Measurements from ENCODE around the gene RALGDS.

RALGDS gene

DNA sequence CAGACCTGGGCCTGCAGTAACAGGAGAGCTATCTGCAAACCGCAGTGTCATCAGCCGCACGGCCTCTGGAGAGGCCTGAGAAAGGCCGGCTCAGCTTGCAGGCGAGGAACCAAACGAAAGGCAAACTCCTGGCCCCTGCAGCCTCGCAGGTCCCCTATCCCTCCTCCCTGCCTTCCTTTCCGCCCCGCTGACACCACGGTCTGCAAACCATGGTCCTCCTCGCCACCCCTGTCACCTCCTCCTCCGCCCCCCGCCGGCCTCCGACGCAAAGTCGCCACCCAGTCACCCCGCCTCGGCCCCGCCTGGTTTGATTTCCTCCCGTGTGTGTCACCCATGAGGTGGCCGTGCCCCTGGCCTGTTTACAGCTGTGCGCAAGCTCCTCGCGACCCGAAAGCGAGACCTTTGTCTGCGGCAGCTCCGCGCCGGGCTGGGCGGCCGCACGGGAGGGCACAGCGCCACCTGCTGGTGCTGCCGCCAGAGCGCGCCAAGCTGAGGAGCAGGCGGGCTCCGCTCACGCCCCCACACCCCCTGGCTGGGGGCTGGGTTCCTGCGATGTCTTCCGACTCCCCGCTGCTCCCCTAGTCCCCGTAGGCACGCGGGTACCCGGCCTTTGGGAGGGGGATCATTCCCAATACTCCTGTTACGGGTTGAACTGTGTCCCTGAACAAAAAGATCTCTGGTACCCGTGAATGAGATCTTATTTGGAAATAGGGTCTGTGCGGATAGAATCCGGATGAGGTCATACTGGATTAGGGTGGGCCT is 23.3 kb upstream of the RALGDS start:
- Histone ChIP-seq H3K27ac (ENCODE audit: low read depth, low read length) (peak overlapping the region; percentile 68), H3K4me3 (ENCODE audit: low read depth in 1 of 2, low read length in 2 of 2) (peak overlapping the region; percentile 55 to 62), H3K36me3 (ENCODE audit: control insufficient read depth in 1 of 2, insufficient read depth in 2 of 2, low read length in 2 of 2) (no peaks in the 10 kb centered on the region), H3K27me3 (ENCODE audit: control insufficient read depth in 1 of 2, insufficient read depth in 2 of 2, low read length in 2 of 2) (no peaks in the 10 kb centered on the region), H3K4me1 (ENCODE audit: control insufficient read depth in 1 of 2, insufficient read depth in 2 of 2, low read length in 2 of 2) (peaks cover 75 to 79% of the 10 kb centered on the region in 2 donors), H3K9me3 (ENCODE audit: control insufficient read depth in 1 of 2, low read length in 2 of 2) (no peaks in the 10 kb centered on the region), H3K9ac (ENCODE audit: low read depth in 1 of 2, low read length in 2 of 2) (peak overlapping the region; percentile 51 to 70)

DNA sequence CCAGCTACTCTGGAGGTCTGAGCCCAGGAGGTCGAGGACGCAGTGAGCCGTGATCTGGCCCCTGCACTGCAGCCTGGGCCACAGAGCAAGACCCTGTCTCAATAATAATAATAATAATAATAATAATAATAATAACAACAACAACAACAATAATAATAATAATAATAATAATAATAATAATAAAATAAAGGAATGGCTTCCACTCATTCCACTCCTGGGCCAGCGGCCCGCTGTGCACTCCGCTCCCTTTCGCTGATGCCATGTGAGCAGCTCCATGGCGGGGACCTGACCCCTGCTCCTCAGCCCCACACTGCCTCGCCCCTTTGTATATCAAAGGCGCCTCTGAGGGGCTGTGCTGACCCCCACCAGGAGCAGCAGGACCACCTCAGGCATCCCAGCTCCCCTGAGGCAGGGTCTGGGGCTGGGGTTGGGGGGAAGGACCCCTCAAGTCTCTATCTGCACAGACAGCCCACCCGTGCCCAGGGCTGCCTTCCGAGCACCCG is 22.6 kb upstream of the RALGDS start:
- Histone ChIP-seq H3K27ac (ENCODE audit: low read depth, low read length) (peak overlapping the region; percentile 68), H3K4me1 (ENCODE audit: control insufficient read depth in 1 of 2, insufficient read depth in 2 of 2, low read length in 2 of 2) (peaks cover 81 to 84% of the 10 kb centered on the region in 2 donors), H3K9ac (ENCODE audit: low read depth in 1 of 2, low read length in 2 of 2) (peak overlapping the region; percentile 51 to 70), H3K36me3 (ENCODE audit: control insufficient read depth in 1 of 2, insufficient read depth in 2 of 2, low read length in 2 of 2) (peaks cover 0 to 2% of the 10 kb centered on the region in 2 donors), H3K4me3 (ENCODE audit: low read depth in 1 of 2, low read length in 2 of 2) (peak overlapping the region; percentile 55 to 62), H3K27me3 (ENCODE audit: control insufficient read depth in 1 of 2, insufficient read depth in 2 of 2, low read length in 2 of 2) (no peaks in the 10 kb centered on the region), H3K9me3 (ENCODE audit: control insufficient read depth in 1 of 2, low read length in 2 of 2) (no peaks in the 10 kb centered on the region)

DNA sequence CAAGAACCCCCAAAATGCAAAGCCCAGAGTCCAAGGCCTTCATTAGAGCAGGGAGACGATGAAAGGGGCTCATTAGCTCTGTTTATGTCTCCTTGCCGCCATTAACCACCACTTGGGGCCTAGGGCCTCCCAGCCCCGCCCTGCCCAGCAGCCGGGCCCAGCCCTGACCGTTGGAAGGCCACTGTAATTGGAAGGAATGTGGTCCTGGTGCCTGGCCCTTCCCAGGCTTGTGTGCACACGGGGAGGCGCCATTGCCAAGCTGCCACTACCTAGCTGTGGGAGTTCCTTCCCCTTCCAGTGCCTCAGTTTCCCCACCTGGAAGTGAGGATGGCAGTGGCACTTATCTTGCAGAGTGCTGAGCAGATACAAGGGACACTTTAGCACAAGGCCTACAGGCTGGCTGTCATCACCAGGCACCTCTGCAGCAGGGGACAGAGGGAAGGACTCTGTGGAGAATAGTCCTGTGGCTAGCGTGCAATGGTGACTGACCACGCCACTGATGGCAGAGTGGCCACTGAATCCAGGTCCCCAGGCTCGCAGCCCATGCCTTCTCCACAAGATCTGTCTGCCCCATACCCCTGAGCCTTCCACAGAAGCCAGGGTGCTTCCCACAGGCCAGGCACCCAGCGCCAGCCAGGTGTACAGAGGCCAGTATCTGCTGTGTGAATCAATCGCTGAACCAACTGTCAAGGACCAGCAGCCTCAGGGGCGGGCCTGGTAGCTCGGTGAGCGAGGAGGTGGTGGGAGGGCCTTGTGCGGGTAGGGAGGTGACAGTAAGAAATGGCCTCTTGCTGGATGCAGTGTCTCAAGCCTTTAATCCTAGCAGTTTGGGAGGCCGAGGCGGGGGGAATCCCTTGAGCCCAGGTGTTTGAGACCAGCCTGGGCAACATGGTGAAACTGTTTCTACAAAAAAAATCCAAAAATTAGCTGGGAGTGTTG is 21.9 kb upstream of the RALGDS start:
- Histone ChIP-seq H3K9me3 (ENCODE audit: control insufficient read depth in 1 of 2, low read length in 2 of 2) (no peaks in the 10 kb centered on the region), H3K27me3 (ENCODE audit: control insufficient read depth in 1 of 2, insufficient read depth in 2 of 2, low read length in 2 of 2) (no peaks in the 10 kb centered on the region), H3K9ac (ENCODE audit: low read depth in 1 of 2, low read length in 2 of 2) (peak overlapping the region; percentile 44 to 48), H3K4me3 (ENCODE audit: low read depth in 1 of 2, low read length in 2 of 2) (no peak overlapping the region), H3K4me1 (ENCODE audit: control insufficient read depth in 1 of 2, insufficient read depth in 2 of 2, low read length in 2 of 2) (peaks cover 81 to 84% of the 10 kb centered on the region in 2 donors), H3K27ac (ENCODE audit: low read depth, low read length) (no peak overlapping the region), H3K36me3 (ENCODE audit: control insufficient read depth in 1 of 2, insufficient read depth in 2 of 2, low read length in 2 of 2) (peaks cover 0 to 2% of the 10 kb centered on the region in 2 donors)

DNA sequence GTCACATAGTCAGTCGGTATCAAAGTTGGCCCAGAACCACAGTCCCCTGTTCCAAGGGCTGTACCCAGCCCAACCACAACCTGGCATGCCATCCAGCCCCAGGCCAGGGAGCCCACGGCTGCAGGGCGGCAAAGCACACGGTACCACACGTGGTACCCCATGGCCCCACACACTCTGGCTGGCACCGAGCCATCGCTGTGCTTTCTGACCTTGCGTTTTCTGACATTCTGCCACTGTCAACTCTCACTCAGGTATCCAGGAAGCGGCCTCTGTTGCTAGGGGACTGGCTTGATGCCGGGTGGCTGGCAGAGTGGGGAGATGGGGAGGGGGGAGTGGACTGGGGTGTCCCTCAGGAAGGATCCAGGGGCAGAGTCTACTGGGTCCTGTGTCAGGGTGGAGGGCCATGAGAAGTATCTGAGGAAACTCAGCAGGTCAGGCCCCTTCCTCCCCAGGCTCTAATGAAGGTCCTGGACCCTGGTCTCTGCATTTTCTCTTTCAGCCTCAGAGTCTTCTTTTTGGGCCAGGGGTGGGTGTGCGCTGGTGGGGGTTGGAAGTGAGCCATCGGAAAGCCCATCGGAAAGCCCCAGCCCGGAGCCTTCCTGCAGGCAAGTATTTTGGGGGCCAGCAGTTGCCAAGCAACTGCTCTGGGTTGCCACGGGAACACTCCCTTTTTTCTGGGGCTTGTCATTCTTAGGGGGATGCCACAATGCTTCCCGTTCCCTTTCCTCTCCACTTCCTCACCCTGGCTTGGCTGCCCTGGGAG is 21.0 kb upstream of the RALGDS start:
- no peak overlapping the region for H3K27ac ChIP-seq (ENCODE audit: low read depth, low read length)
- peak overlapping the region; percentile 47 to 60 for H3K9ac ChIP-seq (ENCODE audit: low read depth in 1 of 2, low read length in 2 of 2)
- H3K4me1 ChIP-seq (ENCODE audit: control insufficient read depth in 1 of 2, insufficient read depth in 2 of 2, low read length in 2 of 2): peaks cover 83 to 84% of the 10 kb centered on the region in 2 donors

DNA sequence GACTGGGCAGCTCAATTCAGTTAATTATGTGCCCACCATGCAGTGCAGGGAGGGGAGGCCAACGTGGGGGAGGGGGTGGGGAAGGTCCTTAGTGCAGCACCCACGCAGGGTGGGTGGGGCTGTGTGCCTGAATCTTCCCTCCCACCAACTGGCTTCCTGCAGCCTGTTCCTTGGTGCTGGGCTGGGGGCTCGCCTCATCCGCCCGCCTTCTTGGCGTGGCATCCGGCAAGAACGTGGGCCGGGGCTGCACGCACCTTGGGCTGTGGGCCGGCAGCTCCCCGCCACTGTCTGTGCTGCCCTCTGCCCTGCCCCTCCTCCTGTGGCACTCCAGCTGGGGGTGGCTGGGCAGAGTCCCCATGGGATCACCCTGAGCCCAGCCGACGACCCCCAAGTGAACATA is 19.6 kb upstream of the RALGDS start:
- Histone ChIP-seq H3K9me3 (ENCODE audit: control insufficient read depth in 1 of 2, low read length in 2 of 2) (no peaks in the 10 kb centered on the region), H3K27me3 (ENCODE audit: control insufficient read depth in 1 of 2, insufficient read depth in 2 of 2, low read length in 2 of 2) (no peaks in the 10 kb centered on the region), H3K4me3 (ENCODE audit: low read depth in 1 of 2, low read length in 2 of 2) (peak overlapping the region in 1 of 2 donors; percentile 32), H3K27ac (ENCODE audit: low read depth, low read length) (no peak overlapping the region), H3K4me1 (ENCODE audit: control insufficient read depth in 1 of 2, insufficient read depth in 2 of 2, low read length in 2 of 2) (peaks cover 85 to 92% of the 10 kb centered on the region in 2 donors), H3K9ac (ENCODE audit: low read depth in 1 of 2, low read length in 2 of 2) (peak overlapping the region; percentile 24 to 38), H3K36me3 (ENCODE audit: control insufficient read depth in 1 of 2, insufficient read depth in 2 of 2, low read length in 2 of 2) (peaks cover 0 to 2% of the 10 kb centered on the region in 2 donors)

More for the DNA sequence above, 21.0 kb upstream of the RALGDS start:
- Histone ChIP-seq H3K4me3 (ENCODE audit: low read depth in 1 of 2, low read length in 2 of 2) (no peak overlapping the region), H3K27me3 (ENCODE audit: control insufficient read depth in 1 of 2, insufficient read depth in 2 of 2, low read length in 2 of 2) (no peaks in the 10 kb centered on the region), H3K36me3 (ENCODE audit: control insufficient read depth in 1 of 2, insufficient read depth in 2 of 2, low read length in 2 of 2) (peaks cover 0 to 2% of the 10 kb centered on the region in 2 donors), H3K9me3 (ENCODE audit: control insufficient read depth in 1 of 2, low read length in 2 of 2) (no peaks in the 10 kb centered on the region)

DNA sequence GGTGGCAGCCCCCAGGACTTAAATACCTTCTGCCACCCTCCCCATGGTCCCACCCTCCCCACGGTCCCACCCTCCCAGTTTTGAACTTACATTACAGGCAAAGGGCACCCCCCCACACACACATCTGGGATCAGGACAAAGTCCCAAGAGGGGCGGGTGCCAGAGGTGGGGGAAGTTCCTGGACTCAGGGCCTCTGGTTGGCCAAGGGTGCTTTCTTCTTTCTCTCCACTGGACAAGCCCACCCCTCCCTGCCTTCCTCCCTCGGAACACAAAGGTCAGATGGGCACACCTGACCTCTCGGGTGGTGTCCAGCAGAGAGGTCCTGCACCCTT is 19.1 kb upstream of the RALGDS start:
- H3K4me1 ChIP-seq (ENCODE audit: control insufficient read depth in 1 of 2, insufficient read depth in 2 of 2, low read length in 2 of 2): peaks cover 85 to 93% of the 10 kb centered on the region in 2 donors
- no peaks in the 10 kb centered on the region for H3K27me3 ChIP-seq (ENCODE audit: control insufficient read depth in 1 of 2, insufficient read depth in 2 of 2, low read length in 2 of 2)
- H3K27ac ChIP-seq (ENCODE audit: low read depth, low read length): no peak overlapping the region
- peak overlapping the region; percentile 24 to 48 for H3K9ac ChIP-seq (ENCODE audit: low read depth in 1 of 2, low read length in 2 of 2)
- H3K9me3 ChIP-seq (ENCODE audit: control insufficient read depth in 1 of 2, low read length in 2 of 2): no peaks in the 10 kb centered on the region
- H3K36me3 ChIP-seq (ENCODE audit: control insufficient read depth in 1 of 2, insufficient read depth in 2 of 2, low read length in 2 of 2): peaks cover 0 to 2% of the 10 kb centered on the region in 2 donors
- H3K4me3 ChIP-seq (ENCODE audit: low read depth in 1 of 2, low read length in 2 of 2): no peak overlapping the region

DNA sequence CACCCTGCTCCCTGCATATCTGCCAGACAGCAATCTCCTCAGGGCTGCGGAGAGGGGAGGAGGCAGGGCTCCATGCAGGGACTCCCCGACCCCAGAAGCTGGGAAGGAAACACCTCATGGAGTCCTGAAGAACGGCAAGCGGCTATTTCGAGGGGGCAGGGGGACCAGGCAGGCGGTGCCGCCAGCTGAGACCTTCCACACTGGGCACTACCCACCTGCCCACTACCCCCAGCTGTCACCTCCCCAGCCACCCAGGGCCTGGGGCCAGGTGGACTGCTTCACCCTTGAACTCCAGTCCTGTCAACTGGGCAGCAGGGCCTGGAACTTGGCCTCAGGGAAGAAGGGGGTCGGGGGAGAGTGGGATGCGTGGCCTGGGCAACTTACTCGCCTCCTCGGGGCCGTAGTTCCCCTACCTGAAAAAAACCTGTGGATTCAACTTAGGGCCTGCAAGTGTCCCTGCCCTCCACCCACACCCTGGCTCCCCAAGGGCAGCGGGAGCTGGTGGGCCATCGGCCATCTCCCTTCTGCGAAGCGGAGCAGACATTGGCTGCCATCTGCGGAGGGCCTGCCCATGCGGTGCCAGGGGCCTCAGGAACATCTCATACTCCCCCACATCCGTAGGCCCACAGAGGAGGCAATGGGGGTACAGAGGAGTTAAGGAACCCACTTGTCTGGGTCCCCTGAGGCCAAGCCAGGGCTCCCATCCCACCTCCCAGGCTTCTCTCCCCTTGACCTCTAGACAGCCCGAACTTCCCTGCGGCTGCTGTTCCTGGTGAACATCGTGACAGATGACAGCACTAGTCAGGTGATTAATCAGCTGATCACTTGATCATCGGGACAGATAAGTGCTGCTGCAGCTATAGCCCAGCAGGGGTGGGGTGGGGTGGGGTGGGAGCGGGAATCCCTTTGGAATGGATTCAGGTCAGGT is 18.5 kb upstream of the RALGDS start:
- peak overlapping the region; percentile 54 for H3K9ac ChIP-seq (ENCODE audit: low read depth in 1 of 2, low read length in 2 of 2)
- no peak overlapping the region for H3K4me3 ChIP-seq (ENCODE audit: low read depth in 1 of 2, low read length in 2 of 2)

DNA sequence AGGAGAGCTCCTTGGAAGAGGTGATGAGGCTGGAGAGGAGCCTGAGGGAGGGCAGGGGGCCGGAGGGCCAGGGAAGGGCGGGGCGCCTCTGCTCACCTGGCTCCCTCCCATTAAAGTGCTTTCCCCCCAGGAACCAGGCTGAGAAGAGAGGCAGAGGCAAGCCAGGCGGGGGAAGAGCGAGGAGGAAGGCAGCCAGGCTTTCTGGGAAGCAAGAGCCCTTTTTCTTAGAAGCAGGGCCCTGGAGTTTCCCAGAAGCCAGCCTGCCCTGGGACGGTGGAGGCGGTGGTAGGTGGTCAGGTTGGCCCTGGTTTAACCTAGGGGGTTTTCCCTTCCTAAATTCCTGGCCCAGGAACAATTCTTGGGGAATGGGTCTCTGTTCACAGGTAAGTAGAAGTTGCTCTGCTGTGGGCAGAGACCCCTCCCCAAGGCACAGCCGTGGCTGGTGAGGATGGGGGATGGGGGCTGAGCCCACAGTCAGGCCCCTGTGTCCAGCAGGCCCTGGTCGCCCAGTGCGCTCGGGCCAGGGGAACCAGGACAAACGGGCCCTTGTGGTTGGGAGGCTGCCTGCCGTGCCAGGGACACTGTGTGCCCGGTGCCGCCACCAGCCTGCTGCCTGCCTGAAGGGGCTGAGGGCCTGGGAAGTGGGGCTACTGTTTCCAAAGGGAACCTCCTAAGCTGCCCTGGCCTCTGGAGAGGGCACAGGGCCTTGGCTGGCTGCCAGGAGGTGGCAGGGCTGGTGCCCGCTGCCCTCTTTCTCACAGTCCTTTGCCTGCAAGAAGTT is 16.6 kb upstream of the RALGDS start:
- Histone ChIP-seq H3K36me3 (ENCODE audit: control insufficient read depth in 1 of 2, insufficient read depth in 2 of 2, low read length in 2 of 2) (peaks cover 0 to 2% of the 10 kb centered on the region in 2 donors), H3K9ac (ENCODE audit: low read depth in 1 of 2, low read length in 2 of 2) (peak overlapping the region in 1 of 2 donors; percentile 52), H3K27me3 (ENCODE audit: control insufficient read depth in 1 of 2, insufficient read depth in 2 of 2, low read length in 2 of 2) (no peaks in the 10 kb centered on the region), H3K4me1 (ENCODE audit: control insufficient read depth in 1 of 2, insufficient read depth in 2 of 2, low read length in 2 of 2) (peaks cover 88 to 95% of the 10 kb centered on the region in 2 donors), H3K9me3 (ENCODE audit: control insufficient read depth in 1 of 2, low read length in 2 of 2) (no peaks in the 10 kb centered on the region), H3K27ac (ENCODE audit: low read depth, low read length) (peak overlapping the region; percentile 28), H3K4me3 (ENCODE audit: low read depth in 1 of 2, low read length in 2 of 2) (no peak overlapping the region)

More for the DNA sequence above, 18.5 kb upstream of the RALGDS start:
- peaks cover 85 to 93% of the 10 kb centered on the region in 2 donors for H3K4me1 ChIP-seq (ENCODE audit: control insufficient read depth in 1 of 2, insufficient read depth in 2 of 2, low read length in 2 of 2)
- no peaks in the 10 kb centered on the region for H3K9me3 ChIP-seq (ENCODE audit: control insufficient read depth in 1 of 2, low read length in 2 of 2)
- no peaks in the 10 kb centered on the region for H3K27me3 ChIP-seq (ENCODE audit: control insufficient read depth in 1 of 2, insufficient read depth in 2 of 2, low read length in 2 of 2)
- no peak overlapping the region for H3K27ac ChIP-seq (ENCODE audit: low read depth, low read length)
- peaks cover 0 to 2% of the 10 kb centered on the region in 2 donors for H3K36me3 ChIP-seq (ENCODE audit: control insufficient read depth in 1 of 2, insufficient read depth in 2 of 2, low read length in 2 of 2)
